Measurements from ENCODE around the gene CCDC188.

DNA sequence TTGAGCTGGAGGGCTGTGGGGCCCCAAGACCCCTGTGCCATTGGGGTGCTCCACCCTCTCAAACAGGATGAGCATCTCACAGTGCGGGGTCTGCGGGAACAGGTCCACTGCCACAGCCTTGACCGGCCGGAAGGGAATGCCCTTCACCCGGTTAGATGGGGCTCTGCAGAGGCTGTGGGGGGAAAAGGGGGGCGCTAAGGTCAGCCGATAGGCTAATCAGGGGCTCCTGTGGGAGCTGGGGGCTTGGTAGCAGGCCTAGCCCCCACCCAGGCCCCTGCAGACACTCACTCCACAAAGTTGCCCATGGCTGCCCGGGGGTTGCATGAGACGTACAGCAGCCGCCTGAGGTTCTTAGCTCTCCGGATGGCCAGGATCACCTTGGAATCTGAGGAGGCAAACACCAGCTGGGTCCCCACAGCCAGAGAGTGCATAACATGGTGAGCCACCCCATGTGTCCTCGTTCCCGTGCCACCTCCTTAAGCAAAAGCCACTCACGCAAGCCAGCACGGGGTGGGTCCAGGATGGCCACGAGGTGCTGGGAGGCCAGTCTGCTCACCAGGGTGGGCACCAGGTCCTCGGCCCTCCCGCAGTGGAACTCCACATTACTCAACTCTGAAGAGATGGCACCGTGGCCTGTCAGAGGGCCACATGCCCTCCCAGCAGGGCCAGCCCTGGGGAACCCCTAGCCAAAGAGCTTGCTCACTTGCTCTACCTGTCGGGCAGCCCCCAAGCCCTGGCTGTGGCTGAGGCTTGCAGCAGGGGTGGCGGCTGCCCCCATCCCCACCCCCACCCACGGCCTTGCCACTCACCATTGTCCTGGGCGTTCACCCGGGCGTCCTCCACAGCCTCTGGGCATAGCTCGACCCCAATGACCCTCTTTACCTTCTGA, 38.0 kb downstream of the CCDC188 start:
- no peak for TF ChIP-seq EZH2 (IDR thresholded peaks at IDR 0.05; ENCODE audit: borderline replicate concordance, insufficient read depth, low read length, poor library complexity, severe bottlenecking)
- TF ChIP-seq, protein P1, sequence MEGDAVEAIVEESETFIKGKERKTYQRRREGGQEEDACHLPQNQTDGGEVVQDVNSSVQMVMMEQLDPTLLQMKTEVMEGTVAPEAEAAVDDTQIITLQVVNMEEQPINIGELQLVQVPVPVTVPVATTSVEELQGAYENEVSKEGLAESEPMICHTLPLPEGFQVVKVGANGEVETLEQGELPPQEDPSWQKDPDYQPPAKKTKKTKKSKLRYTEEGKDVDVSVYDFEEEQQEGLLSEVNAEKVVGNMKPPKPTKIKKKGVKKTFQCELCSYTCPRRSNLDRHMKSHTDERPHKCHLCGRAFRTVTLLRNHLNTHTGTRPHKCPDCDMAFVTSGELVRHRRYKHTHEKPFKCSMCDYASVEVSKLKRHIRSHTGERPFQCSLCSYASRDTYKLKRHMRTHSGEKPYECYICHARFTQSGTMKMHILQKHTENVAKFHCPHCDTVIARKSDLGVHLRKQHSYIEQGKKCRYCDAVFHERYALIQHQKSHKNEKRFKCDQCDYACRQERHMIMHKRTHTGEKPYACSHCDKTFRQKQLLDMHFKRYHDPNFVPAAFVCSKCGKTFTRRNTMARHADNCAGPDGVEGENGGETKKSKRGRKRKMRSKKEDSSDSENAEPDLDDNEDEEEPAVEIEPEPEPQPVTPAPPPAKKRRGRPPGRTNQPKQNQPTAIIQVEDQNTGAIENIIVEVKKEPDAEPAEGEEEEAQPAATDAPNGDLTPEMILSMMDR (IDR thresholded peaks at IDR 0.05; ENCODE audit: poor library complexity, severe bottlenecking) = no peak
- TF ChIP-seq RAD21 (conservative IDR thresholded peaks at IDR 0.05) = no peak
- TF ChIP-seq POLR2AphosphoS5 (IDR thresholded peaks at IDR 0.05) = peak; percentile 19
- TF ChIP-seq, protein P2, sequence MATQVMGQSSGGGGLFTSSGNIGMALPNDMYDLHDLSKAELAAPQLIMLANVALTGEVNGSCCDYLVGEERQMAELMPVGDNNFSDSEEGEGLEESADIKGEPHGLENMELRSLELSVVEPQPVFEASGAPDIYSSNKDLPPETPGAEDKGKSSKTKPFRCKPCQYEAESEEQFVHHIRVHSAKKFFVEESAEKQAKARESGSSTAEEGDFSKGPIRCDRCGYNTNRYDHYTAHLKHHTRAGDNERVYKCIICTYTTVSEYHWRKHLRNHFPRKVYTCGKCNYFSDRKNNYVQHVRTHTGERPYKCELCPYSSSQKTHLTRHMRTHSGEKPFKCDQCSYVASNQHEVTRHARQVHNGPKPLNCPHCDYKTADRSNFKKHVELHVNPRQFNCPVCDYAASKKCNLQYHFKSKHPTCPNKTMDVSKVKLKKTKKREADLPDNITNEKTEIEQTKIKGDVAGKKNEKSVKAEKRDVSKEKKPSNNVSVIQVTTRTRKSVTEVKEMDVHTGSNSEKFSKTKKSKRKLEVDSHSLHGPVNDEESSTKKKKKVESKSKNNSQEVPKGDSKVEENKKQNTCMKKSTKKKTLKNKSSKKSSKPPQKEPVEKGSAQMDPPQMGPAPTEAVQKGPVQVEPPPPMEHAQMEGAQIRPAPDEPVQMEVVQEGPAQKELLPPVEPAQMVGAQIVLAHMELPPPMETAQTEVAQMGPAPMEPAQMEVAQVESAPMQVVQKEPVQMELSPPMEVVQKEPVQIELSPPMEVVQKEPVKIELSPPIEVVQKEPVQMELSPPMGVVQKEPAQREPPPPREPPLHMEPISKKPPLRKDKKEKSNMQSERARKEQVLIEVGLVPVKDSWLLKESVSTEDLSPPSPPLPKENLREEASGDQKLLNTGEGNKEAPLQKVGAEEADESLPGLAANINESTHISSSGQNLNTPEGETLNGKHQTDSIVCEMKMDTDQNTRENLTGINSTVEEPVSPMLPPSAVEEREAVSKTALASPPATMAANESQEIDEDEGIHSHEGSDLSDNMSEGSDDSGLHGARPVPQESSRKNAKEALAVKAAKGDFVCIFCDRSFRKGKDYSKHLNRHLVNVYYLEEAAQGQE (IDR thresholded peaks at IDR 0.05; ENCODE audit: borderline replicate concordance) = no peak
- no peak for TF ChIP-seq TAF1 (IDR thresholded peaks at IDR 0.05; ENCODE audit: low read depth)
- no peak for TF ChIP-seq SMC3 (conservative IDR thresholded peaks at IDR 0.05; ENCODE audit: poor library complexity)
- no peak for TF ChIP-seq EP300 (conservative IDR thresholded peaks at IDR 0.05; ENCODE audit: poor library complexity, severe bottlenecking)
- no peak for TF ChIP-seq MXI1 (conservative IDR thresholded peaks at IDR 0.05; ENCODE audit: poor library complexity, severe bottlenecking)

Measured in neural cell (in vitro differentiated cells).